Fibroblast of lung (primary cell): ENCODE measurements around the gene CXorf49B. TPM values are rescaled to one million over a fixed set of nuclear protein-coding genes. Genes with fewer than 3 reads are reported as not detected.
"Not testable (repeated sequence)": the region's sequence is repeated elsewhere in the genome, so short reads cannot be mapped to it uniquely, and the experiment has no call there.

ENCODE experiments used
- DNase-seq, 2 donors: peaks; one replicate each; pipeline versions ENCODE4 v3.0.0 to v3.0.0-alpha.2; 2010; ENCODE audit warnings: low read depth in 2 of 2
- H2AFZ ChIP-seq: 2 replicates; pipeline ENCODE4 v1.5.1; 2012; ENCODE audit warnings: low read length, control low read depth, inconsistent platforms
- H3K27ac ChIP-seq: 2 replicates; pipeline ENCODE4 v1.5.1; 2011; ENCODE audit warnings: low read length, control low read depth; ENCODE audit not compliant: insufficient read depth
- H3K27me3 ChIP-seq: 2 replicates; pipeline ENCODE4 v1.5.1; 2011; ENCODE audit warnings: mild to moderate bottlenecking, low read length; ENCODE audit not compliant: control insufficient read depth, insufficient read depth
- H3K36me3 ChIP-seq: 2 replicates; pipeline ENCODE4 v1.5.1; 2011; ENCODE audit warnings: low read length; ENCODE audit not compliant: control insufficient read depth, insufficient read depth
- H3K4me1 ChIP-seq: 2 replicates; pipeline ENCODE4 v1.5.1; 2011; ENCODE audit warnings: low read length; ENCODE audit not compliant: control insufficient read depth, insufficient read depth; ENCODE audit errors: extremely low read depth
- H3K4me2 ChIP-seq: 2 replicates; pipeline ENCODE4 v1.5.1; 2011; ENCODE audit warnings: low read length, control low read depth; ENCODE audit not compliant: insufficient read depth; ENCODE audit errors: extremely low read depth
- H3K4me3 ChIP-seq, 4 experiments: fragments of 200-600 bp in 1 of 4; sonication (generic) in 1 of 4; replicated peaks in 1 of 4; 2 replicates each; pipeline ENCODE4 v1.5.1; 2011 to 2016; ENCODE audit warnings: low read length in 4 of 4, low read depth in 3 of 4, mild to moderate bottlenecking in 3 of 4, control low read depth in 2 of 4, inconsistent platforms in 1 of 4, mixed read lengths in 1 of 4; ENCODE audit not compliant: insufficient read depth in 1 of 4; ENCODE audit errors: control extremely low read depth in 1 of 4
- H3K79me2 ChIP-seq: 2 replicates; pipeline ENCODE4 v1.5.1; 2012; ENCODE audit warnings: mild to moderate bottlenecking, low read length, inconsistent platforms; ENCODE audit not compliant: control insufficient read depth, insufficient read depth
- H3K9ac ChIP-seq: 2 replicates; pipeline ENCODE4 v1.5.1; 2011; ENCODE audit warnings: mild to moderate bottlenecking, low read length, control low read depth; ENCODE audit not compliant: insufficient read depth
- H3K9me3 ChIP-seq: 2 replicates; pipeline ENCODE4 v1.5.1; 2012; ENCODE audit warnings: low read depth, low read length; ENCODE audit not compliant: control insufficient read depth, insufficient read depth
- H4K20me1 ChIP-seq: 2 replicates; pipeline ENCODE4 v1.5.1; 2011; ENCODE audit warnings: low read length; ENCODE audit not compliant: control insufficient read depth, insufficient read depth; ENCODE audit errors: extremely low read depth
- polyA minus RNA-seq: library from RNA; depleted of rRNA, polyadenylated mRNA; stranded (reverse); fragments of >200 nt; gene quantifications from 2 replicates; pipeline ENCODE4 v1.2.3, GENCODE V29; 2011; ENCODE audit warnings: low replicate concordance
- polyA plus RNA-seq, 2 donors: library from polyadenylated mRNA; depleted of rRNA in 1 of 2; stranded (reverse) in 1 of 2; unstranded in 1 of 2; fragments of >200 nt; gene quantifications; 2 replicates each; pipeline ENCODE4 v1.2.1, GENCODE V29; 2011 to 2012; ENCODE audit warnings: missing spikeins in 1 of 2
- total RNA-seq: library from RNA; depleted of rRNA; stranded (reverse); fragments of >200 nt; gene quantifications from 2 replicates; pipeline ENCODE4 v1.2.1, GENCODE V29; 2014

Gene CXorf49B
- total RNA-seq (not detected in 2 replicates), polyA plus RNA-seq (not detected in 2 replicates), polyA minus RNA-seq (not detected in 2 replicates)
- polyA plus RNA-seq (2012), result not detected in 2 replicates

GRCh38 chrX:71763049-71763448, at the start of gene CXorf49B:
Gene CXorf49B, plus strand, starts transcription at chrX:71763349. Its CDS starts 75 bp downstream, at chrX:71763424.
- not testable (repeated sequence) for H3K9ac ChIP-seq, H3K36me3 ChIP-seq, H3K4me1 ChIP-seq, H3K79me2 ChIP-seq, H2AFZ ChIP-seq, H3K27me3 ChIP-seq, H3K4me3 ChIP-seq, H4K20me1 ChIP-seq, H3K9me3 ChIP-seq, H3K27ac ChIP-seq, H3K4me2 ChIP-seq, DNase-seq

GRCh38 chrX:71714064-71714463, 49.1 kb upstream of the CXorf49B start:
- not testable (repeated sequence) for H3K9me3 ChIP-seq, H3K4me3 ChIP-seq

GRCh38 chrX:71715551-71715950, 47.6 kb upstream of the CXorf49B start:
- not testable (repeated sequence) for H3K79me2 ChIP-seq, H3K9ac ChIP-seq, H3K4me3 ChIP-seq, H3K27me3 ChIP-seq, H3K9me3 ChIP-seq, DNase-seq, H3K36me3 ChIP-seq, H2AFZ ChIP-seq, H3K4me2 ChIP-seq, H3K27ac ChIP-seq, H4K20me1 ChIP-seq, H3K4me1 ChIP-seq

More at GRCh38 chrX:71714064-71714463, 49.1 kb upstream of the CXorf49B start:
- not testable (repeated sequence) for H3K9ac ChIP-seq, H3K27ac ChIP-seq, DNase-seq, H3K36me3 ChIP-seq, H4K20me1 ChIP-seq, H3K27me3 ChIP-seq, H2AFZ ChIP-seq, H3K4me1 ChIP-seq, H3K79me2 ChIP-seq, H3K4me2 ChIP-seq

GRCh38 chrX:71716323-71716722, 46.8 kb upstream of the CXorf49B start:
- H4K20me1 ChIP-seq, H3K4me3 ChIP-seq, H3K27me3 ChIP-seq, H3K27ac ChIP-seq, H3K79me2 ChIP-seq, H3K36me3 ChIP-seq, H3K9ac ChIP-seq, DNase-seq, H2AFZ ChIP-seq, H3K9me3 ChIP-seq, H3K4me2 ChIP-seq, H3K4me1 ChIP-seq: not testable (repeated sequence)

GRCh38 chrX:71718185-71718584, 45.0 kb upstream of the CXorf49B start, which contains the start of gene CXorf49:
Gene CXorf49, minus strand, starts transcription at chrX:71718285. Its CDS starts 134 bp downstream, at chrX:71718151.
- H3K9me3 ChIP-seq, H4K20me1 ChIP-seq, DNase-seq, H3K9ac ChIP-seq, H2AFZ ChIP-seq, H3K27me3 ChIP-seq, H3K79me2 ChIP-seq, H3K36me3 ChIP-seq, H3K27ac ChIP-seq, H3K4me1 ChIP-seq, H3K4me3 ChIP-seq, H3K4me2 ChIP-seq: not testable (repeated sequence)

- H3K79me2 ChIP-seq, H3K27ac ChIP-seq, DNase-seq, H3K9ac ChIP-seq, H3K4me1 ChIP-seq, H3K4me2 ChIP-seq, H3K4me3 ChIP-seq, H3K36me3 ChIP-seq, H3K9me3 ChIP-seq, H2AFZ ChIP-seq, H3K27me3 ChIP-seq, H4K20me1 ChIP-seq: not testable (repeated sequence)
These were observed 44.0 kb upstream of the CXorf49B start for GRCh38 chrX:71719195-71719594.

- H3K4me1 ChIP-seq, H3K9me3 ChIP-seq, DNase-seq, H3K9ac ChIP-seq, H3K27ac ChIP-seq, H3K79me2 ChIP-seq, H4K20me1 ChIP-seq, H3K27me3 ChIP-seq, H3K36me3 ChIP-seq, H3K4me2 ChIP-seq, H3K4me3 ChIP-seq, H2AFZ ChIP-seq: not testable (repeated sequence)
These were observed 42.8 kb upstream of the CXorf49B start for GRCh38 chrX:71720289-71720886.
